ENCODE results near the gene ASB6. TPM values are rescaled to one million over a fixed set of nuclear protein-coding genes. Genes with fewer than 3 reads are reported as not detected.

ASB6 gene
- polyA plus RNA-seq, 2 of the 4 experiments (the other 2 are of a cell fraction), result 9.2 to 17.3 TPM

DNA sequence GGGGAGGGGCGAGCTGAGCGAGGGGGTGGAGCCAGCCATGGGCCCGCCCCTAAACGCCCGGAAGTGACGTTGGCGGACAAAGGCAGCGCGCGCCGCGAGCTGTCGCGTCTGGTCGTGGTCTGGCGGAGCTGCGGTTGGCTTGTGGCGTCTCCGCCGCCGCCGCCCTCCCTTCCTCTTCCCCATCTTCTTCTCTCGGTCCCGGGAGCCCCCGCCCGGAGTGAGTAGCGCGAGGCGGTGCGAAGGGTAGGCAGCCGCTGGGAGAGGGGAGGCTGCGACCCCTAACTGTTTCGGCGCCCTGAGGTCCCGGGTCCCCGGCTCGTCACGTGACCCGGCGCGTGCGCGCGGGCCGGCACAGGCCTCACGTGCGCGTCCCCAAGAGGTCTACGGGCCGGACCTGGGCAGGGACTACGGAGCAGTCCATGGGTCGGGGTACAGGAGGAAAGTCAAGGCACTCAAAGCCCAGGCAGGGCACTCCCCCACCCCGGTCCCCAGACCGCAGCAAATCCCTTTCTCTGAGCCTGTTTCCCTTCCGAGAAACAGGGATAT, 15.8 kb downstream of the ASB6 start, which contains the start of gene NTMT1:
Gene NTMT1, plus strand, starts transcription at position 85 of the 546 bp plus-strand sequence. CDS start 6,541 bp downstream, outside the sequence.
- Histone ChIP-seq H3K4me2 (peak within 1 kb of the TSS; percentile 86), H3K9me3 (no peaks in the 10 kb centered on the region), H3K4me1 (peaks cover 28% of the 10 kb centered on the region), H3K27ac (peak within 1 kb of the TSS; percentile 78 to 98), H3K4me3 (peak within 1 kb of the TSS; percentile 69)
- DNase-seq (ENCODE audit: low read depth in 1 of 2, low spot score in 1 of 2), result peak; percentile 77 to 87
- ChIA-PET CTCF (interaction anchor here (0.6 to 26.2 kb wide), 8 partner anchors 14 to 515 kb away, joined by 3 to 947 read pairs (median 30); partner anchors contain the start of genes ASB6, CRAT and PTPA), POLR2A (interaction anchor here (0.6 to 3.1 kb wide), 13 partner anchors 8 to 808 kb away, joined by 3 to 21 read pairs (median 4); partner anchors contain the start of genes ENDOG and IER5L)
- FAIRE-seq, result no peak
- peak; percentile 78 to 84 for ATAC-seq
- TF ChIP-seq ATOH8 (CRISPR knock-in tag; IDR thresholded peaks at IDR 0.05; ENCODE audit: low read depth) (no peak), HEYL (CRISPR knock-in tag; IDR thresholded peaks at IDR 0.05) (no peak), USF2 (IDR thresholded peaks at IDR 0.05) (peak; percentile 98), ZSCAN20 (CRISPR knock-in tag; IDR thresholded peaks at IDR 0.05) (no peak), EHF (CRISPR knock-in tag; IDR thresholded peaks at IDR 0.05) (peak; percentile 87; the same call in 1 of the 2 replicates), EHMT2 (IDR thresholded peaks at IDR 0.05; ENCODE audit: low read depth) (no peak), FOSB (CRISPR knock-in tag; IDR thresholded peaks at IDR 0.05) (peak; percentile 69; the same call in 1 of the 2 replicates), BCL3 (IDR thresholded peaks at IDR 0.05) (peak; percentile 86; the same call in 2 of the 3 replicates), TP53 (CRISPR knock-in tag; IDR thresholded peaks at IDR 0.05) (peak; percentile 83), BHLHE40 (IDR thresholded peaks at IDR 0.05; ENCODE audit: low read depth, low read length) (peak; percentile 76), PHF8 (IDR thresholded peaks at IDR 0.05; ENCODE audit: borderline replicate concordance, low read depth) (peak; percentile 78; the same call in 1 of the 2 replicates), KDM5A (IDR thresholded peaks at IDR 0.05) (no peak; the same call in 1 of the 2 replicates), POLR2A (IDR thresholded peaks at IDR 0.05; ENCODE audit: low read length) (peak; percentile 93), ELK1 (IDR thresholded peaks at IDR 0.05; ENCODE audit: low read depth, low read length) (peak; percentile 5; the same call in 1 of the 2 replicates), HOXA7 (CRISPR knock-in tag; IDR thresholded peaks at IDR 0.05) (peak; percentile 67; the same call in 1 of the 2 replicates), JUN (IDR thresholded peaks at IDR 0.05) (peak; percentile 87 to 90), NPAS2 (CRISPR knock-in tag; IDR thresholded peaks at IDR 0.05; ENCODE audit: borderline replicate concordance) (peak; percentile 89), TFCP2L1 (CRISPR knock-in tag; IDR thresholded peaks at IDR 0.05) (peak; percentile 88), CHD2 (IDR thresholded peaks at IDR 0.05; ENCODE audit: low read length, partially characterized antibody) (peak; percentile 31), GATA3 (IDR thresholded peaks at IDR 0.05; ENCODE audit: borderline replicate concordance) (no peak), HOXB13 (CRISPR knock-in tag; IDR thresholded peaks at IDR 0.05; ENCODE audit: low read depth) (no peak), HOXB5 (CRISPR knock-in tag; IDR thresholded peaks at IDR 0.05) (0 out of 2 replicates have a peak, but pooled peaks have one; percentile 67), FOSL2 (IDR thresholded peaks at IDR 0.05) (no peak), FOSL2 (CRISPR knock-in tag; IDR thresholded peaks at IDR 0.05) (peak; percentile 35; the same call in 1 of the 2 replicates), HMGXB4 (CRISPR knock-in tag; IDR thresholded peaks at IDR 0.05; ENCODE audit: borderline replicate concordance) (no peak; the same call in 1 of the 2 replicates), RFX5 (IDR thresholded peaks at IDR 0.05) (no peak), MAX (IDR thresholded peaks at IDR 0.05) (peak; percentile 98), MYC (IDR thresholded peaks at IDR 0.05; ENCODE audit: borderline replicate concordance, low read length) (peak; percentile 89), CHD4 (IDR thresholded peaks at IDR 0.05; ENCODE audit: borderline replicate concordance) (no peak), E2F6 (IDR thresholded peaks at IDR 0.05; ENCODE audit: borderline replicate concordance, low read depth) (peak; percentile 84), HDAC2 (IDR thresholded peaks at IDR 0.05) (no peak)
- WGBS (ENCODE audit: missing lambda C conversion rate), result under 1% methylated on average over 40 of the region's 55 CpGs
